HepG2 (cell line): Measurements from ENCODE around the gene PDE4D. TPM values are rescaled to one million over a fixed set of nuclear protein-coding genes. Genes with fewer than 3 reads are reported as not detected.

ENCODE experiments used
- ATAC-seq: fragments of 200-7000 bp; cut with Tn5 transposase; 3 replicates; pipeline ENCODE4 v1.9.1; 2020; ENCODE audit warnings: mild to moderate bottlenecking, moderate library complexity
- BruUV-seq: library from RNA; stranded (reverse); fragments of 400-500 nt; replicated peaks from 2 replicates; lab custom pipeline; 2021; lab: Mats Ljungman, UMichigan
- CTCF ChIA-PET: fragments of 300-600 bp; formaldehyde crosslinking; extraction: SDS; loops from one replicate; lab custom pipeline; 2021; ENCODE audit warnings: low total read pairs, inconsistent platforms, low intra/inter-chr PET ratio; lab: Yijun Ruan, JAX
- POLR2A ChIA-PET: fragments of 350-600 bp; sonication (Branson Sonifier 250); formaldehyde crosslinking; loops from one replicate; lab custom pipeline; 2020; ENCODE audit warnings: antibody characterized with exemption, inconsistent platforms; lab: Yijun Ruan, JAX
- DNase-seq: peaks from one replicate; pipeline ENCODE4 v3.0.0-alpha.2; 2015; ENCODE audit warnings: low spot score
- FAIRE-seq: peaks from 3 replicates; lab custom pipeline; 2011; peaks lifted over from hg19 to GRCh38; lab: Jason Lieb, UNC
- H2AFZ ChIP-seq: one replicate; pipeline ENCODE4 v1.6.1; 2011; ENCODE audit warnings: low read length, inconsistent platforms
- H3K27ac ChIP-seq: fragments of 300-600 bp; 3 replicates; pipeline ENCODE4 v1.8.0; 2011; ENCODE audit warnings: mixed run types, mild to moderate bottlenecking, mixed read lengths, low read length, inconsistent platforms; ENCODE audit not compliant: insufficient read depth; ENCODE audit errors: extremely low read length
- H3K27me3 ChIP-seq, 2 experiments: fragments of 200-600 bp in 1 of 2; 2 replicates in 1 of 2; 3 replicates in 1 of 2; pipeline versions ENCODE4 v1.6.0 to v1.8.0; 2011; ENCODE audit warnings: low read length in 2 of 2, mild to moderate bottlenecking in 2 of 2, moderate library complexity in 2 of 2, inconsistent platforms in 1 of 2; ENCODE audit not compliant: insufficient read depth in 2 of 2, control insufficient read depth in 1 of 2
- H3K36me3 ChIP-seq, 2 experiments: fragments of 200-600 bp in 1 of 2; replicated peaks in 1 of 2; 2 replicates in 1 of 2; 3 replicates in 1 of 2; pipeline versions ENCODE4 v1.5.1 to v1.8.0; 2011; ENCODE audit warnings: low read length in 2 of 2, inconsistent platforms in 1 of 2; ENCODE audit not compliant: insufficient read depth in 2 of 2, control insufficient read depth in 1 of 2
- H3K4me1 ChIP-seq: 2 replicates; pipeline ENCODE4 v1.5.1; 2012; ENCODE audit warnings: low read length, inconsistent platforms; ENCODE audit not compliant: insufficient read depth
- H3K4me2 ChIP-seq: 2 replicates; pipeline ENCODE4 v1.6.0; 2011; ENCODE audit warnings: low read depth, low read length, inconsistent platforms
- H3K4me3 ChIP-seq, 3 experiments: fragments of 200-600 bp in 1 of 3; sonication (generic), shearing (Covaris generic) in 1 of 3; replicated peaks in 1 of 3; 2 replicates each; pipeline ENCODE4 v1.5.1; 2011 to 2016; ENCODE audit warnings: low read length in 3 of 3, inconsistent platforms in 2 of 3, low read depth in 2 of 3, mild to moderate bottlenecking in 2 of 3, control low read depth in 1 of 3, mixed read lengths in 1 of 3; ENCODE audit not compliant: insufficient read depth in 1 of 3
- H3K79me2 ChIP-seq: one replicate; pipeline ENCODE4 v1.6.1; 2011; ENCODE audit warnings: low read length, inconsistent platforms; ENCODE audit not compliant: insufficient read depth
- H3K9ac ChIP-seq: 2 replicates; pipeline ENCODE4 v1.6.0; 2011; ENCODE audit warnings: mild to moderate bottlenecking, low read depth, low read length, inconsistent platforms; ENCODE audit not compliant: insufficient read depth
- H3K9me3 ChIP-seq: 2 replicates; pipeline ENCODE4 v1.5.1; 2012; ENCODE audit warnings: mild to moderate bottlenecking, low read length
- H4K20me1 ChIP-seq: 2 replicates; pipeline ENCODE4 v1.6.0; 2011; ENCODE audit warnings: inconsistent platforms, mild to moderate bottlenecking, low read length, moderate library complexity; ENCODE audit not compliant: insufficient read depth
- FUBP1 ChIP-seq: sonication (generic); formaldehyde crosslinking; IDR thresholded peaks from 2 replicates; pipeline ENCODE4 v1.5.1; 2020; ENCODE audit warnings: missing genetic modification reagents, mild to moderate bottlenecking, borderline replicate concordance
- ZNF160 ChIP-seq: sonication (generic); formaldehyde crosslinking; IDR thresholded peaks from 2 replicates; pipeline ENCODE4 v1.8.0; 2022; ENCODE audit warnings: mild to moderate bottlenecking, inconsistent platforms, missing genetic modification reagents
- ZNF549 ChIP-seq: sonication (generic); formaldehyde crosslinking; IDR thresholded peaks from 2 replicates; pipeline ENCODE4 v1.5.0; 2020; ENCODE audit warnings: missing genetic modification reagents
- WGBS: methylation state at CpG from one replicate; pipeline ENCODE4 v1.1.6; 2017; ENCODE audit warnings: low lambda C conversion rate; 5-methylcytosine and 5-hydroxymethylcytosine counted together
- in situ Hi-C: cut with HindIII; loops from 2 replicates; pipeline ENCODE4 v1.10.0; 2017; ENCODE audit warnings: low pct_unique_long_range_greater_than_20kb; ENCODE audit not compliant: extremely low pct_ligation_motif_present
- intact Hi-C: fragments of 100-400 bp; cut with micrococcal nuclease; formaldehyde crosslinking; loops from one replicate; pipeline ENCODE4 v1.10.0; 2022; ENCODE audit not compliant: unreplicated experiment
- polyA plus RNA-seq, 8 experiments: library from polyadenylated mRNA; depleted of rRNA in 3 of 8; stranded (reverse) in 7 of 8; unstranded in 1 of 8; fragments of >200 nt; fragmentation: Illumina TruSeq in 4 of 8; extraction: Trizol in 4 of 8; gene quantifications; 2 replicates each; pipeline versions ENCODE4 v1.2.1 to v1.2.3, GENCODE V29; 2011 to 2016; ENCODE audit warnings: low read depth in 4 of 8, missing spikeins in 1 of 8, mixed read lengths in 1 of 8; ENCODE audit not compliant: insufficient read depth in 1 of 8
- total RNA-seq, 5 experiments: library from RNA; depleted of rRNA; stranded (reverse); fragments of >200 nt; fragmentation: Illumina TruSeq; extraction: Trizol; gene quantifications; 2 replicates each; pipeline ENCODE4 v1.2.3, GENCODE V29; 2016; ENCODE audit warnings: low read depth in 1 of 5
- TF ChIP-seq, protein P1 (sequence below): sonication (generic); formaldehyde crosslinking; IDR thresholded peaks from 2 replicates; pipeline ENCODE4 v1.4.0; 2020; ENCODE audit warnings: mild to moderate bottlenecking, missing genetic modification reagents

Gene PDE4D
- total and polyA plus RNA-seq, 2 of the 13 experiments (the other 11 are each of a cell fraction or from before 2014, with no cell fraction given), result 7.0 to 12.2 TPM

DNA sequence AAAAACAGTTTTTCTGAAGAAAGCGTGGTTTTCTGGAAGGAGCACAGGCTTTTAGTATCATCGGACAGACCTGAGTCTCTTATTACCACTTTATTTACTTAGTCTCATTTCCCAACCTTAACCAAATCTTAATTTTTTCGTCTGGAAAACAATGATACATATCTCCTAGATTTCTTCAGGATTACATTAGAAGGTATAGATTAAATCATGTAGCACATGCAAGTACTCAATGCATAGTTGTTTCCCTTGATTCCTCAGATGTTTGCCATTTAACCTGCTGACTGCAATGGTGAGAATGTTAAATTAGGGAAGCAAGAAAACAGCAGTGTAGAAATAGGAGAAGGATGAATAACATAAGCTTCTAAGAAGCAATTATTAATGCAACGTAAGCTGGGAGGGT is 289.4 kb downstream of the PDE4D start:
- ChIA-PET CTCF (no interaction called here), POLR2A (no interaction called here)
- in situ Hi-C loops (no loop called here), intact Hi-C loops (no loop called here)
- no peak for FAIRE-seq
- H3K4me3 ChIP-seq, result no peak overlapping the region
- no peak for DNase-seq
- no peak overlapping the region for H3K27ac ChIP-seq
- H3K4me1 ChIP-seq, result no peaks in the 10 kb centered on the region
- no peak for TF ChIP-seq FUBP1
- no peak for TF ChIP-seq ZNF160 (CRISPR knock-in tag)
- TF ChIP-seq, protein P1, sequence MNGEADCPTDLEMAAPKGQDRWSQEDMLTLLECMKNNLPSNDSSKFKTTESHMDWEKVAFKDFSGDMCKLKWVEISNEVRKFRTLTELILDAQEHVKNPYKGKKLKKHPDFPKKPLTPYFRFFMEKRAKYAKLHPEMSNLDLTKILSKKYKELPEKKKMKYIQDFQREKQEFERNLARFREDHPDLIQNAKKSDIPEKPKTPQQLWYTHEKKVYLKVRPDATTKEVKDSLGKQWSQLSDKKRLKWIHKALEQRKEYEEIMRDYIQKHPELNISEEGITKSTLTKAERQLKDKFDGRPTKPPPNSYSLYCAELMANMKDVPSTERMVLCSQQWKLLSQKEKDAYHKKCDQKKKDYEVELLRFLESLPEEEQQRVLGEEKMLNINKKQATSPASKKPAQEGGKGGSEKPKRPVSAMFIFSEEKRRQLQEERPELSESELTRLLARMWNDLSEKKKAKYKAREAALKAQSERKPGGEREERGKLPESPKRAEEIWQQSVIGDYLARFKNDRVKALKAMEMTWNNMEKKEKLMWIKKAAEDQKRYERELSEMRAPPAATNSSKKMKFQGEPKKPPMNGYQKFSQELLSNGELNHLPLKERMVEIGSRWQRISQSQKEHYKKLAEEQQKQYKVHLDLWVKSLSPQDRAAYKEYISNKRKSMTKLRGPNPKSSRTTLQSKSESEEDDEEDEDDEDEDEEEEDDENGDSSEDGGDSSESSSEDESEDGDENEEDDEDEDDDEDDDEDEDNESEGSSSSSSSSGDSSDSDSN (CRISPR knock-in tag), result no peak
- no peak for TF ChIP-seq ZNF549 (CRISPR knock-in tag)
- no peaks in the 10 kb centered on the region for H3K9me3 ChIP-seq
- no peaks in the 10 kb centered on the region for H3K27me3 ChIP-seq
- H3K79me2 ChIP-seq, result no peaks in the 10 kb centered on the region
- no peaks in the 10 kb centered on the region for H3K36me3 ChIP-seq
- H2AFZ ChIP-seq, result no peak overlapping the region
- no peak overlapping the region for H3K4me2 ChIP-seq
- H3K9ac ChIP-seq, result no peak overlapping the region
- ATAC-seq, result no peak
- BruUV-seq, result no TSS peak
- no peaks in the 10 kb centered on the region for H4K20me1 ChIP-seq
- 46% methylated on average over 4 of the region's 4 CpGs for WGBS
